ENCODE results near the gene MTARC2. TPM values are rescaled to one million over a fixed set of nuclear protein-coding genes. Genes with fewer than 3 reads are reported as not detected.

The MTARC2 gene
- total and polyA plus RNA-seq, 4 experiments from 2014 or later: 0.25 TPM; not detected in 3

GRCh38 chr1:220809704-220810103, 61.6 kb downstream of the MTARC2 start:
- H3K36me3 Mint-ChIP-seq: no peaks in the 10 kb centered on the region
- no peak overlapping the region for H3K4me3 Mint-ChIP-seq
- POLR2A ChIA-PET (ENCODE audit: partially characterized antibody): no interaction called here
- peaks cover 16 to 26% of the 10 kb centered on the region in 2 donors for H3K27me3 Mint-ChIP-seq
- intact Hi-C loops (cut with micrococcal nuclease): loop anchor here (1.0 to 10.0 kb wide), 3 partner anchors 626 to 1645 kb away; no protein-coding TSS in a partner anchor
- Histone ChIP-seq H3K27me3 (ENCODE audit: insufficient read depth, low read length) (no peaks in the 10 kb centered on the region), H3K4me3 (ENCODE audit: low read length in 2 of 2) (no peak overlapping the region), H3K36me3 (ENCODE audit: insufficient read depth, low read length) (no peaks in the 10 kb centered on the region), H3K9me3 (ENCODE audit: control insufficient read depth in 1 of 2, low read length in 2 of 2) (no peaks in the 10 kb centered on the region), H3K27ac (ENCODE audit: low read depth, low read length) (no peak overlapping the region), H3K4me1 (ENCODE audit: insufficient read depth, low read length) (no peaks in the 10 kb centered on the region)
- DNase-seq: no peak
- H3K27ac Mint-ChIP-seq: no peak overlapping the region
- CTCF ChIA-PET (ENCODE audit: partially characterized antibody): interaction anchor here (0.7 to 2.3 kb wide), 8 partner anchors 10 to 625 kb away, joined by 3 to 6 read pairs (median 3); no protein-coding TSS in a partner anchor
- H3K9me3 Mint-ChIP-seq: no peaks in the 10 kb centered on the region
- H3K4me1 Mint-ChIP-seq: peaks cover 1 to 8% (median 4%) of the 10 kb centered on the region in 4 donors

GRCh38 chr1:220810179-220810653, 62.1 kb downstream of the MTARC2 start:
- Mint-ChIP-seq H3K36me3 (no peaks in the 10 kb centered on the region), H3K4me1 (peaks cover 1 to 8% (median 4%) of the 10 kb centered on the region in 4 donors), H3K9me3 (no peaks in the 10 kb centered on the region), H3K27ac (peak overlapping the region in 1 of 7 donors; percentile 66), H3K27me3 (peaks cover 16 to 24% of the 10 kb centered on the region in 2 donors), H3K4me3 (peak overlapping the region in 7 of 8 donors; percentile 50 to 69 (median 55))
- CTCF ChIA-PET (ENCODE audit: partially characterized antibody): interaction anchor here (0.7 to 2.3 kb wide), 10 partner anchors 9 to 1442 kb away, joined by 3 to 6 read pairs (median 3); no protein-coding TSS in a partner anchor
- no peaks in the 10 kb centered on the region for H3K9me3 ChIP-seq (ENCODE audit: control insufficient read depth in 1 of 2, low read length in 2 of 2)
- no peaks in the 10 kb centered on the region for H3K4me1 ChIP-seq (ENCODE audit: insufficient read depth, low read length)
- intact Hi-C loops (cut with micrococcal nuclease): loop anchor here (1.0 to 10.0 kb wide), 3 partner anchors 625 to 1645 kb away; no protein-coding TSS in a partner anchor
- peak; percentile 55 to 66 (median 59) for DNase-seq
- POLR2A ChIA-PET (ENCODE audit: partially characterized antibody): no interaction called here
- H3K27me3 ChIP-seq (ENCODE audit: insufficient read depth, low read length): no peaks in the 10 kb centered on the region
- no peak overlapping the region for H3K4me3 ChIP-seq (ENCODE audit: low read length in 2 of 2)
- no peaks in the 10 kb centered on the region for H3K36me3 ChIP-seq (ENCODE audit: insufficient read depth, low read length)
- no peak overlapping the region for H3K27ac ChIP-seq (ENCODE audit: low read depth, low read length)

GRCh38 chr1:220810963-220811362, 62.8 kb downstream of the MTARC2 start:
- Mint-ChIP-seq H3K27ac (peak overlapping the region in 1 of 7 donors; percentile 30), H3K4me3 (peak overlapping the region in 4 of 8 donors; percentile 50 to 69 (median 59)), H3K27me3 (peaks cover 16 to 24% of the 10 kb centered on the region in 2 donors), H3K4me1 (peaks cover 1 to 8% (median 4%) of the 10 kb centered on the region in 4 donors), H3K9me3 (no peaks in the 10 kb centered on the region), H3K36me3 (no peaks in the 10 kb centered on the region)
- intact Hi-C loops (cut with micrococcal nuclease): loop anchor here (1.0 to 10.0 kb wide), 3 partner anchors 624 to 1644 kb away; no protein-coding TSS in a partner anchor
- no peaks in the 10 kb centered on the region for H3K9me3 ChIP-seq (ENCODE audit: control insufficient read depth in 1 of 2, low read length in 2 of 2)
- H3K4me1 ChIP-seq (ENCODE audit: insufficient read depth, low read length): no peaks in the 10 kb centered on the region
- no peaks in the 10 kb centered on the region for H3K36me3 ChIP-seq (ENCODE audit: insufficient read depth, low read length)
- no peak overlapping the region for H3K4me3 ChIP-seq (ENCODE audit: low read length in 2 of 2)
- ChIA-PET CTCF (ENCODE audit: partially characterized antibody) (interaction anchor here (0.8 to 2.3 kb wide), 6 partner anchors 8 to 1441 kb away, joined by 3 to 6 read pairs (median 4); no protein-coding TSS in a partner anchor), POLR2A (ENCODE audit: partially characterized antibody) (no interaction called here)
- H3K27me3 ChIP-seq (ENCODE audit: insufficient read depth, low read length): no peaks in the 10 kb centered on the region
- no peak for DNase-seq
- no peak overlapping the region for H3K27ac ChIP-seq (ENCODE audit: low read depth, low read length)

- H3K27ac ChIP-seq (ENCODE audit: low read depth, low read length): no peak overlapping the region
- H3K4me1 Mint-ChIP-seq: peaks cover 1 to 8% (median 4%) of the 10 kb centered on the region in 4 donors
- H3K9me3 Mint-ChIP-seq: no peaks in the 10 kb centered on the region
- H3K36me3 ChIP-seq (ENCODE audit: insufficient read depth, low read length): no peaks in the 10 kb centered on the region
- ChIA-PET POLR2A (ENCODE audit: partially characterized antibody) (no interaction called here), CTCF (ENCODE audit: partially characterized antibody) (interaction anchor here (1.7 to 2.3 kb wide), 2 partner anchors 8 to 12 kb away, joined by 4 to 6 read pairs; no protein-coding TSS in a partner anchor)
- no peak overlapping the region for H3K4me3 ChIP-seq (ENCODE audit: low read length in 2 of 2)
- no peak overlapping the region for H3K4me3 Mint-ChIP-seq
- H3K27ac Mint-ChIP-seq: no peak overlapping the region
- no peaks in the 10 kb centered on the region for H3K27me3 ChIP-seq (ENCODE audit: insufficient read depth, low read length)
- H3K27me3 Mint-ChIP-seq: peaks cover 16 to 24% of the 10 kb centered on the region in 2 donors
- no peaks in the 10 kb centered on the region for H3K36me3 Mint-ChIP-seq
- intact Hi-C loops (cut with micrococcal nuclease): loop anchor here (5.0 to 10.0 kb wide), 2 partner anchors 1196 to 1643 kb away; no protein-coding TSS in a partner anchor
- H3K4me1 ChIP-seq (ENCODE audit: insufficient read depth, low read length): no peaks in the 10 kb centered on the region
- no peaks in the 10 kb centered on the region for H3K9me3 ChIP-seq (ENCODE audit: control insufficient read depth in 1 of 2, low read length in 2 of 2)
- no peak for DNase-seq
Observed at GRCh38 chr1:220811695-220812094, 63.6 kb downstream of the MTARC2 start.

- no peaks in the 10 kb centered on the region for H3K4me1 ChIP-seq (ENCODE audit: insufficient read depth, low read length)
- ChIA-PET CTCF (ENCODE audit: partially characterized antibody) (no interaction called here), POLR2A (ENCODE audit: partially characterized antibody) (no interaction called here)
- intact Hi-C loops (cut with micrococcal nuclease): loop anchor here (5.0 to 10.0 kb wide), 2 partner anchors 1195 to 1642 kb away; no protein-coding TSS in a partner anchor
- no peak overlapping the region for H3K4me3 ChIP-seq (ENCODE audit: low read length in 2 of 2)
- no peak overlapping the region for H3K4me3 Mint-ChIP-seq
- no peak overlapping the region for H3K27ac Mint-ChIP-seq
- H3K27me3 ChIP-seq (ENCODE audit: insufficient read depth, low read length): no peaks in the 10 kb centered on the region
- H3K9me3 ChIP-seq (ENCODE audit: control insufficient read depth in 1 of 2, low read length in 2 of 2): no peaks in the 10 kb centered on the region
- H3K4me1 Mint-ChIP-seq: peaks cover 1 to 8% (median 4%) of the 10 kb centered on the region in 4 donors
- no peaks in the 10 kb centered on the region for H3K9me3 Mint-ChIP-seq
- no peak overlapping the region for H3K27ac ChIP-seq (ENCODE audit: low read depth, low read length)
- DNase-seq: no peak
- H3K27me3 Mint-ChIP-seq: peaks cover 16 to 21% of the 10 kb centered on the region in 2 donors
- H3K36me3 ChIP-seq (ENCODE audit: insufficient read depth, low read length): no peaks in the 10 kb centered on the region
- H3K36me3 Mint-ChIP-seq: no peaks in the 10 kb centered on the region
Observed at GRCh38 chr1:220812308-220812707, 64.2 kb downstream of the MTARC2 start.

- intact Hi-C loops (cut with micrococcal nuclease): loop anchor here (5.0 to 10.0 kb wide), 2 partner anchors 1194 to 1642 kb away; no protein-coding TSS in a partner anchor
- no peaks in the 10 kb centered on the region for H3K9me3 Mint-ChIP-seq
- H3K27me3 Mint-ChIP-seq: peaks cover 16 to 21% of the 10 kb centered on the region in 2 donors
- H3K27me3 ChIP-seq (ENCODE audit: insufficient read depth, low read length): no peaks in the 10 kb centered on the region
- no peaks in the 10 kb centered on the region for H3K9me3 ChIP-seq (ENCODE audit: control insufficient read depth in 1 of 2, low read length in 2 of 2)
- H3K4me3 ChIP-seq (ENCODE audit: low read length in 2 of 2): no peak overlapping the region
- H3K27ac Mint-ChIP-seq: no peak overlapping the region
- no peaks in the 10 kb centered on the region for H3K36me3 ChIP-seq (ENCODE audit: insufficient read depth, low read length)
- no peak overlapping the region for H3K27ac ChIP-seq (ENCODE audit: low read depth, low read length)
- H3K4me1 Mint-ChIP-seq: peaks cover 1 to 8% (median 4%) of the 10 kb centered on the region in 4 donors
- no peaks in the 10 kb centered on the region for H3K36me3 Mint-ChIP-seq
- ChIA-PET CTCF (ENCODE audit: partially characterized antibody) (no interaction called here), POLR2A (ENCODE audit: partially characterized antibody) (no interaction called here)
- DNase-seq: no peak
- no peak overlapping the region for H3K4me3 Mint-ChIP-seq
- no peaks in the 10 kb centered on the region for H3K4me1 ChIP-seq (ENCODE audit: insufficient read depth, low read length)
Observed at GRCh38 chr1:220813013-220813412, 64.9 kb downstream of the MTARC2 start.

GRCh38 chr1:220815409-220815808, 67.3 kb downstream of the MTARC2 start:
- CTCF ChIA-PET (ENCODE audit: partially characterized antibody): interaction anchor here (0.7 kb wide), 1 partner anchor 8 kb away, joined by 3 read pairs; no protein-coding TSS in a partner anchor
- H3K27me3 ChIP-seq (ENCODE audit: insufficient read depth, low read length): no peaks in the 10 kb centered on the region
- H3K36me3 Mint-ChIP-seq: no peaks in the 10 kb centered on the region
- peaks cover 19% of the 10 kb centered on the region in 2 donors for H3K27me3 Mint-ChIP-seq
- POLR2A ChIA-PET (ENCODE audit: partially characterized antibody): no interaction called here
- no peak overlapping the region for H3K4me3 ChIP-seq (ENCODE audit: low read length in 2 of 2)
- H3K9me3 Mint-ChIP-seq: no peaks in the 10 kb centered on the region
- no peaks in the 10 kb centered on the region for H3K9me3 ChIP-seq (ENCODE audit: control insufficient read depth in 1 of 2, low read length in 2 of 2)
- no peaks in the 10 kb centered on the region for H3K36me3 ChIP-seq (ENCODE audit: insufficient read depth, low read length)
- H3K27ac Mint-ChIP-seq: no peak overlapping the region
- no peak overlapping the region for H3K4me3 Mint-ChIP-seq
- intact Hi-C loops (cut with micrococcal nuclease): loop anchor here (10.0 kb wide), 1 partner anchor 1639 kb away; no protein-coding TSS in a partner anchor
- H3K4me1 Mint-ChIP-seq: peaks cover 0 to 4% (median 2%) of the 10 kb centered on the region in 4 donors
- H3K4me1 ChIP-seq (ENCODE audit: insufficient read depth, low read length): no peaks in the 10 kb centered on the region
- no peak overlapping the region for H3K27ac ChIP-seq (ENCODE audit: low read depth, low read length)
- no peak for DNase-seq
